IMR-90 (cell line): ENCODE results near the gene TVP23A. TPM values are rescaled to one million over a fixed set of nuclear protein-coding genes. Genes with fewer than 3 reads are reported as not detected.

Experiments
- ATAC-seq: fragments of 200-7000 bp; cut with Tn5 transposase; 2 replicates; pipeline ENCODE4 v1.9.1; 2020; ENCODE audit warnings: low read depth, mild to moderate bottlenecking, moderate library complexity
- BruUV-seq: library from RNA; stranded (reverse); fragments of 400-500 nt; replicated peaks from 2 replicates; lab custom pipeline; 2021; lab: Mats Ljungman, UMichigan
- CTCF ChIA-PET: fragments of 300-600 bp; formaldehyde crosslinking; extraction: SDS; loops from one replicate; lab custom pipeline; 2021; ENCODE audit warnings: antibody characterized with exemption; lab: Yijun Ruan, JAX
- POLR2A ChIA-PET: fragments of 300-600 bp; sonication (Branson Sonifier 250); formaldehyde crosslinking; loops from one replicate; lab custom pipeline; 2022; ENCODE audit warnings: antibody characterized with exemption; ENCODE audit not compliant: unreplicated experiment; lab: Charles Lee
- DNase-seq: peaks from one replicate; pipeline ENCODE4 v3.0.0; 2013
- H2AFZ ChIP-seq: replicated peaks from 2 replicates; pipeline ENCODE3; 2013; ENCODE audit warnings: low read length, mild to moderate bottlenecking; ENCODE audit not compliant: poor library complexity
- H2AK5ac ChIP-seq: 2 replicates; pipeline ENCODE4 v1.6.1; 2013; ENCODE audit warnings: low read depth, low read length, inconsistent platforms
- H2AK9ac ChIP-seq: replicated peaks from 2 replicates; pipeline ENCODE3; 2013; ENCODE audit warnings: mild to moderate bottlenecking, low read depth, low read length, moderate library complexity; ENCODE audit not compliant: poor library complexity
- H2BK120ac ChIP-seq: 2 replicates; pipeline ENCODE4 v1.6.1; 2013; ENCODE audit warnings: low read depth, low read length, inconsistent platforms
- H2BK15ac ChIP-seq: 3 replicates; pipeline ENCODE4 v1.6.1; 2013; ENCODE audit warnings: low read depth, low read length, inconsistent platforms
- H2BK20ac ChIP-seq: 2 replicates; pipeline ENCODE4 v1.6.1; 2013; ENCODE audit warnings: low read depth, mild to moderate bottlenecking, inconsistent platforms, low read length, moderate library complexity
- H2BK5ac ChIP-seq: 2 replicates; pipeline ENCODE4 v1.6.1; 2013; ENCODE audit warnings: mild to moderate bottlenecking, low read depth, low read length, inconsistent platforms; ENCODE audit not compliant: poor library complexity, severe bottlenecking
- H3K14ac ChIP-seq: replicated peaks from 2 replicates; pipeline ENCODE4 v1.6.1; 2013; ENCODE audit warnings: low read depth, low read length, inconsistent platforms
- H3K18ac ChIP-seq: 2 replicates; pipeline ENCODE4 v1.6.1; 2013; ENCODE audit warnings: low read depth, low read length, control low read depth
- H3K23ac ChIP-seq: 2 replicates; pipeline ENCODE4 v1.6.1; 2013; ENCODE audit warnings: low read depth, low read length, inconsistent platforms
- H3K27ac ChIP-seq: 2 replicates; pipeline ENCODE4 v1.5.1; 2013; ENCODE audit warnings: mild to moderate bottlenecking, control low read depth, low read length; ENCODE audit not compliant: insufficient read depth
- H3K27me3 ChIP-seq: 2 replicates; pipeline ENCODE4 v1.6.1; 2013; ENCODE audit warnings: low read length; ENCODE audit not compliant: control insufficient read depth, insufficient read depth
- H3K36me3 ChIP-seq: 2 replicates; pipeline ENCODE4 v1.6.1; 2013; ENCODE audit warnings: low read length, mixed read lengths; ENCODE audit not compliant: control insufficient read depth, insufficient read depth
- H3K4ac ChIP-seq: 2 replicates; pipeline ENCODE4 v1.6.1; 2013; ENCODE audit warnings: low read depth, low read length, inconsistent platforms
- H3K4me1 ChIP-seq: 2 replicates; pipeline ENCODE4 v1.6.1; 2013; ENCODE audit warnings: low read length, mixed read lengths; ENCODE audit not compliant: control insufficient read depth, insufficient read depth
- H3K4me2 ChIP-seq: 2 replicates; pipeline ENCODE4 v1.6.1; 2013; ENCODE audit warnings: low read depth, mild to moderate bottlenecking, control low read depth, low read length, moderate library complexity
- H3K4me3 ChIP-seq: 2 replicates; pipeline ENCODE4 v1.5.1; 2013; ENCODE audit warnings: low read depth, mild to moderate bottlenecking, control low read depth, low read length, moderate library complexity; ENCODE audit not compliant: insufficient read depth
- H3K56ac ChIP-seq: 2 replicates; pipeline ENCODE4 v1.6.1; 2013; ENCODE audit warnings: low read length, inconsistent platforms; ENCODE audit not compliant: insufficient read depth; ENCODE audit errors: extremely low read depth
- H3K79me1 ChIP-seq, 2 experiments: 2 replicates each; pipeline ENCODE4 v1.6.1; 2013; ENCODE audit warnings: low read length in 2 of 2, inconsistent platforms in 1 of 2, low read depth in 1 of 2
- H3K9ac ChIP-seq: 2 replicates; pipeline ENCODE4 v1.6.1; 2013; ENCODE audit warnings: low read depth, low read length, control low read depth
- H3K9me1 ChIP-seq: 2 replicates; pipeline ENCODE4 v1.6.1; 2013; ENCODE audit warnings: low read length, inconsistent platforms; ENCODE audit not compliant: insufficient read depth
- H3K9me3 ChIP-seq: 2 replicates; pipeline ENCODE4 v1.6.1; 2013; ENCODE audit warnings: low read length; ENCODE audit not compliant: control insufficient read depth, insufficient read depth
- H4K20me1 ChIP-seq: 2 replicates; pipeline ENCODE4 v1.6.1; 2013; ENCODE audit warnings: low read length, inconsistent platforms; ENCODE audit not compliant: insufficient read depth
- H4K5ac ChIP-seq: 2 replicates; pipeline ENCODE4 v1.6.1; 2013; ENCODE audit warnings: mild to moderate bottlenecking, low read depth, low read length, control low read depth
- H4K8ac ChIP-seq, 2 experiments: 2 replicates each; pipeline ENCODE4 v1.6.1; 2013; ENCODE audit warnings: low read depth in 2 of 2, low read length in 2 of 2, control low read depth in 1 of 2, inconsistent platforms in 1 of 2
- H4K91ac ChIP-seq: 2 replicates; pipeline ENCODE4 v1.6.1; 2013; ENCODE audit warnings: low read depth, low read length, inconsistent platforms; ENCODE audit not compliant: insufficient read depth
- BHLHE40 ChIP-seq: fragments of 150-350 bp; IDR thresholded peaks from 2 replicates; pipeline ENCODE4 v1.6.1; 2016; ENCODE audit warnings: mild to moderate bottlenecking, low read depth, low read length
- CEBPB ChIP-seq: IDR thresholded peaks from 2 replicates; pipeline ENCODE4 v1.6.1; 2012; ENCODE audit warnings: low read depth, low read length, improper control_type of control experiment
- CHD1 ChIP-seq: IDR thresholded peaks from 2 replicates; pipeline ENCODE4 v1.6.1; 2012; ENCODE audit warnings: low read depth, low read length, improper control_type of control experiment
- CTCF ChIP-seq: conservative IDR thresholded peaks from 2 replicates; pipeline ENCODE4 v1.5.1; 2012; ENCODE audit warnings: mild to moderate bottlenecking, low read depth, low read length, improper control_type of control experiment
- FOS ChIP-seq: fragments of 150-350 bp; IDR thresholded peaks from 2 replicates; pipeline ENCODE4 v1.6.1; 2016; ENCODE audit warnings: low read depth, low read length
- MAFK ChIP-seq: IDR thresholded peaks from 2 replicates; pipeline ENCODE4 v1.6.1; 2012; ENCODE audit warnings: low read depth, low read length, improper control_type of control experiment
- MAZ ChIP-seq: IDR thresholded peaks from 2 replicates; pipeline ENCODE4 v1.6.1; 2012; ENCODE audit warnings: low read depth, mild to moderate bottlenecking, low read length, improper control_type of control experiment, moderate library complexity, borderline replicate concordance
- MXI1 ChIP-seq: IDR thresholded peaks from 2 replicates; pipeline ENCODE4 v1.6.1; 2012; ENCODE audit warnings: low read depth, mild to moderate bottlenecking, low read length, moderate library complexity, borderline replicate concordance
- NFE2L2 ChIP-seq: fragments of 150-350 bp; IDR thresholded peaks from 2 replicates; pipeline ENCODE4 v1.6.1; 2016; ENCODE audit warnings: low read depth, mild to moderate bottlenecking, low read length
- POLR2A ChIP-seq: IDR thresholded peaks from 2 replicates; pipeline ENCODE4 v1.6.1; 2012; ENCODE audit warnings: mild to moderate bottlenecking, low read depth, low read length
- RAD21 ChIP-seq: IDR thresholded peaks from 2 replicates; pipeline ENCODE4 v1.6.1; 2012; ENCODE audit warnings: low read length, improper control_type of control experiment
- RCOR1 ChIP-seq: IDR thresholded peaks from 2 replicates; pipeline ENCODE4 v1.6.1; 2012; ENCODE audit warnings: mild to moderate bottlenecking, low read length, improper control_type of control experiment; ENCODE audit not compliant: insufficient replicate concordance
- RFX5 ChIP-seq: IDR thresholded peaks from 2 replicates; pipeline ENCODE4 v1.8.0; 2012; ENCODE audit warnings: low read depth, mild to moderate bottlenecking, low read length, moderate library complexity
- SMC3 ChIP-seq: fragments of 150-350 bp; IDR thresholded peaks from 2 replicates; pipeline ENCODE4 v1.6.1; 2016; ENCODE audit warnings: low read depth, mild to moderate bottlenecking, antibody characterized with exemption, low read length, moderate library complexity
- USF2 ChIP-seq: fragments of 150-350 bp; IDR thresholded peaks from 2 replicates; pipeline ENCODE4 v1.6.1; 2017; ENCODE audit warnings: mild to moderate bottlenecking, antibody characterized with exemption, low read length, low read depth
- WGBS, 2 experiments: methylation state at CpG; one replicate each; pipeline versions ENCODE4 v1.1.5 to v1.1.7; 2013; ENCODE audit warnings: missing lambda C conversion rate in 2 of 2; ENCODE audit not compliant: insufficient read length in 1 of 2; ENCODE audit errors: extremely low coverage in 2 of 2; 5-methylcytosine and 5-hydroxymethylcytosine counted together
- dilution Hi-C: fragments of 300-500 bp; cut with HindIII; formaldehyde crosslinking; loops from one replicate; pipeline ENCODE4 v1.14.3; 2018; ENCODE audit warnings: low sequenced_read_pairs; ENCODE audit not compliant: unreplicated experiment
- in situ Hi-C: fragments of 300-500 bp; cut with MboI; formaldehyde crosslinking; loops from 3 replicates; pipeline ENCODE4 v1.14.3; 2019; ENCODE audit warnings: low sequenced_read_pairs, inconsistent platforms, mixed read lengths
- intact Hi-C: fragments of 100-400 bp; cut with micrococcal nuclease; formaldehyde crosslinking; loops from 2 replicates; pipeline ENCODE4 v1.10.0; 2022
- polyA plus RNA-seq, 3 experiments: library from polyadenylated mRNA; depleted of rRNA; stranded (reverse); fragments of >200 nt; gene quantifications; 2 replicates each; pipeline ENCODE4 v1.2.3, GENCODE V29; 2012; ENCODE audit warnings: low replicate concordance in 1 of 3
- total RNA-seq: library from RNA; depleted of rRNA; stranded (reverse); fragments of >200 nt; gene quantifications from 2 replicates; pipeline ENCODE4 v1.2.3, GENCODE V29; 2012

The TVP23A gene
- total and polyA plus RNA-seq, 2 of the 4 experiments (the other 2 are of a cell fraction): not detected

GRCh38 chr16:10728003-10728887, 90.3 kb downstream of the TVP23A start:
- Histone ChIP-seq H3K27me3 (no peaks in the 10 kb centered on the region), H3K9ac (no peak overlapping the region), H2BK120ac (no peak overlapping the region), H2AFZ (no peak overlapping the region), H3K9me3 (peaks cover 2% of the 10 kb centered on the region; the same call in 1 of the 2 replicates), H3K79me1 (no peaks in the 10 kb centered on the region), H2AK9ac (no peak overlapping the region), H4K91ac (no peak overlapping the region), H2BK5ac (no peak overlapping the region), H3K4me3 (no peak overlapping the region), H4K8ac (no peak overlapping the region), H4K20me1 (no peaks in the 10 kb centered on the region), H3K27ac (no peak overlapping the region), H3K23ac (no peak overlapping the region), H3K4me2 (no peak overlapping the region), H2BK20ac (no peak overlapping the region), H3K14ac (no peak overlapping the region), H3K56ac (no peak overlapping the region), H4K5ac (no peak overlapping the region), H3K4me1 (no peaks in the 10 kb centered on the region), H2AK5ac (no peak overlapping the region), H2BK15ac (no peak overlapping the region), H3K18ac (no peak overlapping the region), H3K9me1 (peaks cover 3% of the 10 kb centered on the region; the same call in 1 of the 2 replicates), H3K4ac (no peak overlapping the region), H3K36me3 (no peaks in the 10 kb centered on the region)
- ATAC-seq (no peak), DNase-seq (no peak)
- intact Hi-C loops: no loop called here
- in situ Hi-C loops: no loop called here
- dilution Hi-C loops: no loop called here
- ChIA-PET POLR2A (no interaction called here), CTCF (interaction anchor here (0.9 kb wide), 1 partner anchor 9 kb away, joined by 6 read pairs; no protein-coding TSS in a partner anchor)
- no TSS peak for BruUV-seq
- 63% methylated on average over 16 of the region's 16 CpGs; no CpG with 5 or more reads in 1 of the 2 experiments for WGBS, 2 experiments
- no peak for TF ChIP-seq RFX5
- no peak for TF ChIP-seq USF2
- TF ChIP-seq CTCF: no peak
- no peak for TF ChIP-seq NFE2L2
- TF ChIP-seq RCOR1: no peak
- no peak for TF ChIP-seq MXI1
- no peak for TF ChIP-seq MAZ
- no peak for TF ChIP-seq SMC3
- TF ChIP-seq BHLHE40: no peak
- no peak for TF ChIP-seq RAD21
- no peak for TF ChIP-seq FOS
- no peak for TF ChIP-seq POLR2A
- no peak for TF ChIP-seq CHD1
- TF ChIP-seq MAFK: no peak
- no peak for TF ChIP-seq CEBPB
